IMR-90 (cell line): ENCODE data around the gene EXO1. TPM values are rescaled to one million over a fixed set of nuclear protein-coding genes. Genes with fewer than 3 reads are reported as not detected.

Experiments used
- ATAC-seq: fragments of 200-7000 bp; cut with Tn5 transposase; 2 replicates; pipeline ENCODE4 v1.9.1; 2020; ENCODE audit warnings: low read depth, mild to moderate bottlenecking, moderate library complexity
- BruUV-seq: library from RNA; stranded (reverse); fragments of 400-500 nt; replicated peaks from 2 replicates; lab custom pipeline; 2021; lab: Mats Ljungman, UMichigan
- CTCF ChIA-PET: fragments of 300-600 bp; formaldehyde crosslinking; extraction: SDS; loops from one replicate; lab custom pipeline; 2021; ENCODE audit warnings: antibody characterized with exemption; lab: Yijun Ruan, JAX
- POLR2A ChIA-PET: fragments of 300-600 bp; sonication (Branson Sonifier 250); formaldehyde crosslinking; loops from one replicate; lab custom pipeline; 2022; ENCODE audit warnings: antibody characterized with exemption; ENCODE audit not compliant: unreplicated experiment; lab: Charles Lee
- DNase-seq: peaks from one replicate; pipeline ENCODE4 v3.0.0; 2013
- H2AFZ ChIP-seq: replicated peaks from 2 replicates; pipeline ENCODE3; 2013; ENCODE audit warnings: low read length, mild to moderate bottlenecking; ENCODE audit not compliant: poor library complexity
- H2AK5ac ChIP-seq: 2 replicates; pipeline ENCODE4 v1.6.1; 2013; ENCODE audit warnings: low read depth, low read length, inconsistent platforms
- H2AK9ac ChIP-seq: replicated peaks from 2 replicates; pipeline ENCODE3; 2013; ENCODE audit warnings: mild to moderate bottlenecking, low read depth, low read length, moderate library complexity; ENCODE audit not compliant: poor library complexity
- H2BK120ac ChIP-seq: 2 replicates; pipeline ENCODE4 v1.6.1; 2013; ENCODE audit warnings: low read depth, low read length, inconsistent platforms
- H2BK15ac ChIP-seq: 3 replicates; pipeline ENCODE4 v1.6.1; 2013; ENCODE audit warnings: low read depth, low read length, inconsistent platforms
- H2BK20ac ChIP-seq: 2 replicates; pipeline ENCODE4 v1.6.1; 2013; ENCODE audit warnings: low read depth, mild to moderate bottlenecking, inconsistent platforms, low read length, moderate library complexity
- H2BK5ac ChIP-seq: 2 replicates; pipeline ENCODE4 v1.6.1; 2013; ENCODE audit warnings: mild to moderate bottlenecking, low read depth, low read length, inconsistent platforms; ENCODE audit not compliant: poor library complexity, severe bottlenecking
- H3K14ac ChIP-seq: replicated peaks from 2 replicates; pipeline ENCODE4 v1.6.1; 2013; ENCODE audit warnings: low read depth, low read length, inconsistent platforms
- H3K18ac ChIP-seq: 2 replicates; pipeline ENCODE4 v1.6.1; 2013; ENCODE audit warnings: low read depth, low read length, control low read depth
- H3K23ac ChIP-seq: 2 replicates; pipeline ENCODE4 v1.6.1; 2013; ENCODE audit warnings: low read depth, low read length, inconsistent platforms
- H3K27ac ChIP-seq: 2 replicates; pipeline ENCODE4 v1.5.1; 2013; ENCODE audit warnings: mild to moderate bottlenecking, control low read depth, low read length; ENCODE audit not compliant: insufficient read depth
- H3K27me3 ChIP-seq: 2 replicates; pipeline ENCODE4 v1.6.1; 2013; ENCODE audit warnings: low read length; ENCODE audit not compliant: control insufficient read depth, insufficient read depth
- H3K36me3 ChIP-seq: 2 replicates; pipeline ENCODE4 v1.6.1; 2013; ENCODE audit warnings: low read length, mixed read lengths; ENCODE audit not compliant: control insufficient read depth, insufficient read depth
- H3K4ac ChIP-seq: 2 replicates; pipeline ENCODE4 v1.6.1; 2013; ENCODE audit warnings: low read depth, low read length, inconsistent platforms
- H3K4me1 ChIP-seq: 2 replicates; pipeline ENCODE4 v1.6.1; 2013; ENCODE audit warnings: low read length, mixed read lengths; ENCODE audit not compliant: control insufficient read depth, insufficient read depth
- H3K4me2 ChIP-seq: 2 replicates; pipeline ENCODE4 v1.6.1; 2013; ENCODE audit warnings: low read depth, mild to moderate bottlenecking, control low read depth, low read length, moderate library complexity
- H3K4me3 ChIP-seq: 2 replicates; pipeline ENCODE4 v1.5.1; 2013; ENCODE audit warnings: low read depth, mild to moderate bottlenecking, control low read depth, low read length, moderate library complexity; ENCODE audit not compliant: insufficient read depth
- H3K56ac ChIP-seq: 2 replicates; pipeline ENCODE4 v1.6.1; 2013; ENCODE audit warnings: low read length, inconsistent platforms; ENCODE audit not compliant: insufficient read depth; ENCODE audit errors: extremely low read depth
- H3K79me1 ChIP-seq, 2 experiments: 2 replicates each; pipeline ENCODE4 v1.6.1; 2013; ENCODE audit warnings: low read length in 2 of 2, inconsistent platforms in 1 of 2, low read depth in 1 of 2
- H3K9ac ChIP-seq: 2 replicates; pipeline ENCODE4 v1.6.1; 2013; ENCODE audit warnings: low read depth, low read length, control low read depth
- H3K9me1 ChIP-seq: 2 replicates; pipeline ENCODE4 v1.6.1; 2013; ENCODE audit warnings: low read length, inconsistent platforms; ENCODE audit not compliant: insufficient read depth
- H3K9me3 ChIP-seq: 2 replicates; pipeline ENCODE4 v1.6.1; 2013; ENCODE audit warnings: low read length; ENCODE audit not compliant: control insufficient read depth, insufficient read depth
- H4K20me1 ChIP-seq: 2 replicates; pipeline ENCODE4 v1.6.1; 2013; ENCODE audit warnings: low read length, inconsistent platforms; ENCODE audit not compliant: insufficient read depth
- H4K5ac ChIP-seq: 2 replicates; pipeline ENCODE4 v1.6.1; 2013; ENCODE audit warnings: mild to moderate bottlenecking, low read depth, low read length, control low read depth
- H4K8ac ChIP-seq, 2 experiments: 2 replicates each; pipeline ENCODE4 v1.6.1; 2013; ENCODE audit warnings: low read depth in 2 of 2, low read length in 2 of 2, control low read depth in 1 of 2, inconsistent platforms in 1 of 2
- H4K91ac ChIP-seq: 2 replicates; pipeline ENCODE4 v1.6.1; 2013; ENCODE audit warnings: low read depth, low read length, inconsistent platforms; ENCODE audit not compliant: insufficient read depth
- CTCF ChIP-seq: conservative IDR thresholded peaks from 2 replicates; pipeline ENCODE4 v1.5.1; 2012; ENCODE audit warnings: mild to moderate bottlenecking, low read depth, low read length, improper control_type of control experiment
- ELK1 ChIP-seq: fragments of 150-350 bp; IDR thresholded peaks from 2 replicates; pipeline ENCODE4 v1.6.1; 2016; ENCODE audit warnings: low read depth, mild to moderate bottlenecking, low read length, moderate library complexity, borderline replicate concordance
- RAD21 ChIP-seq: IDR thresholded peaks from 2 replicates; pipeline ENCODE4 v1.6.1; 2012; ENCODE audit warnings: low read length, improper control_type of control experiment
- SMC3 ChIP-seq: fragments of 150-350 bp; IDR thresholded peaks from 2 replicates; pipeline ENCODE4 v1.6.1; 2016; ENCODE audit warnings: low read depth, mild to moderate bottlenecking, antibody characterized with exemption, low read length, moderate library complexity
- USF2 ChIP-seq: fragments of 150-350 bp; IDR thresholded peaks from 2 replicates; pipeline ENCODE4 v1.6.1; 2017; ENCODE audit warnings: mild to moderate bottlenecking, antibody characterized with exemption, low read length, low read depth
- WGBS, 2 experiments: methylation state at CpG; one replicate each; pipeline versions ENCODE4 v1.1.5 to v1.1.7; 2013; ENCODE audit warnings: missing lambda C conversion rate in 2 of 2; ENCODE audit not compliant: insufficient read length in 1 of 2; ENCODE audit errors: extremely low coverage in 2 of 2; 5-methylcytosine and 5-hydroxymethylcytosine counted together
- dilution Hi-C: fragments of 300-500 bp; cut with HindIII; formaldehyde crosslinking; loops from one replicate; pipeline ENCODE4 v1.14.3; 2018; ENCODE audit warnings: low sequenced_read_pairs; ENCODE audit not compliant: unreplicated experiment
- in situ Hi-C: fragments of 300-500 bp; cut with MboI; formaldehyde crosslinking; loops from 3 replicates; pipeline ENCODE4 v1.14.3; 2019; ENCODE audit warnings: low sequenced_read_pairs, inconsistent platforms, mixed read lengths
- intact Hi-C: fragments of 100-400 bp; cut with micrococcal nuclease; formaldehyde crosslinking; loops from 2 replicates; pipeline ENCODE4 v1.10.0; 2022
- polyA plus RNA-seq, 3 experiments: library from polyadenylated mRNA; depleted of rRNA; stranded (reverse); fragments of >200 nt; gene quantifications; 2 replicates each; pipeline ENCODE4 v1.2.3, GENCODE V29; 2012; ENCODE audit warnings: low replicate concordance in 1 of 3
- total RNA-seq: library from RNA; depleted of rRNA; stranded (reverse); fragments of >200 nt; gene quantifications from 2 replicates; pipeline ENCODE4 v1.2.3, GENCODE V29; 2012

The EXO1 gene
- total and polyA plus RNA-seq, 2 of the 4 experiments (the other 2 are of a cell fraction), result 5.1 to 12.9 TPM

- Histone ChIP-seq H4K8ac (no peak overlapping the region), H2BK5ac (no peak overlapping the region), H3K79me1 (no peaks in the 10 kb centered on the region), H4K5ac (no peak overlapping the region), H3K27ac (no peak overlapping the region), H4K91ac (no peak overlapping the region), H3K56ac (no peak overlapping the region), H3K9me1 (peaks cover 3% of the 10 kb centered on the region), H3K14ac (no peak overlapping the region), H3K36me3 (no peaks in the 10 kb centered on the region), H3K4me3 (no peak overlapping the region), H3K9me3 (no peaks in the 10 kb centered on the region), H2BK20ac (no peak overlapping the region), H3K9ac (no peak overlapping the region), H3K4ac (no peak overlapping the region), H4K20me1 (peaks cover 2% of the 10 kb centered on the region; the same call in 1 of the 2 replicates), H2AK5ac (no peak overlapping the region), H3K27me3 (no peaks in the 10 kb centered on the region), H3K23ac (no peak overlapping the region), H3K18ac (no peak overlapping the region), H2AFZ (no peak overlapping the region), H3K4me1 (peaks cover 11% of the 10 kb centered on the region), H2AK9ac (no peak overlapping the region), H3K4me2 (no peak overlapping the region), H2BK15ac (no peak overlapping the region), H2BK120ac (no peak overlapping the region)
- DNase-seq, result peak; percentile 79
- dilution Hi-C loops (no loop called here), intact Hi-C loops (loop anchor here (1.0 to 2.0 kb wide), 3 partner anchors 198 to 304 kb away; no protein-coding TSS in a partner anchor), in situ Hi-C loops (loop anchor here (5.0 kb wide), 2 partner anchors 223 to 313 kb away; no protein-coding TSS in a partner anchor)
- ATAC-seq, result peak; percentile 40
- BruUV-seq, result no TSS peak
- peak; percentile 63 for TF ChIP-seq SMC3
- peak; percentile 81 for TF ChIP-seq RAD21
- TF ChIP-seq ELK1, result no peak
- TF ChIP-seq CTCF, result peak; percentile 87
- TF ChIP-seq USF2, result no peak
- ChIA-PET POLR2A (no interaction called here), CTCF (interaction anchor here (0.6 to 1.9 kb wide), 6 partner anchors 10 to 255 kb away, joined by 3 to 6 read pairs (median 4); no protein-coding TSS in a partner anchor)
- WGBS, 2 experiments, result no CpG with 5 or more reads among the region's 1 CpG
Observed at GRCh38 chr1:241834733-241835377, 13.1 kb upstream of the EXO1 start.
